ENCODE measurements around the gene PACS2.

DNA sequence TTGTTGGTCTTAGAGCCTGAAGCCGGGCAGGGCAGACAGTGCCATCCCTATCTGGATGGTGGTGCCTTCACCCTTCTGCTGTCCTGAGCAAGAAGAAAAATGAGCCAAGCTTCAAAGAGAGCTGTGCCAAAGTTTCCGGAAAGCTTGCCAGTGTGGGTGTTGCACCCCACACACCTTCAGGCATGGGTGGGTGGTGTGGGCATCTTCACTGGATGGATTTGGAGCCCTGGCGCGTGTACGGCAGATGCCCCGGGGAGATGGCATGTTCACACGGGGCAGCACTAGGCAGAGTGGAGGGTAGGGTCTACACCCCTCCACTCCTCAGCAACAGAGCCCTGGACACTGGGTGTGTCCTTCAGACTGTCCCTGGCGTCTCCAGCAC is 33.0 kb downstream of the PACS2 start:
- TF ChIP-seq, protein P1, sequence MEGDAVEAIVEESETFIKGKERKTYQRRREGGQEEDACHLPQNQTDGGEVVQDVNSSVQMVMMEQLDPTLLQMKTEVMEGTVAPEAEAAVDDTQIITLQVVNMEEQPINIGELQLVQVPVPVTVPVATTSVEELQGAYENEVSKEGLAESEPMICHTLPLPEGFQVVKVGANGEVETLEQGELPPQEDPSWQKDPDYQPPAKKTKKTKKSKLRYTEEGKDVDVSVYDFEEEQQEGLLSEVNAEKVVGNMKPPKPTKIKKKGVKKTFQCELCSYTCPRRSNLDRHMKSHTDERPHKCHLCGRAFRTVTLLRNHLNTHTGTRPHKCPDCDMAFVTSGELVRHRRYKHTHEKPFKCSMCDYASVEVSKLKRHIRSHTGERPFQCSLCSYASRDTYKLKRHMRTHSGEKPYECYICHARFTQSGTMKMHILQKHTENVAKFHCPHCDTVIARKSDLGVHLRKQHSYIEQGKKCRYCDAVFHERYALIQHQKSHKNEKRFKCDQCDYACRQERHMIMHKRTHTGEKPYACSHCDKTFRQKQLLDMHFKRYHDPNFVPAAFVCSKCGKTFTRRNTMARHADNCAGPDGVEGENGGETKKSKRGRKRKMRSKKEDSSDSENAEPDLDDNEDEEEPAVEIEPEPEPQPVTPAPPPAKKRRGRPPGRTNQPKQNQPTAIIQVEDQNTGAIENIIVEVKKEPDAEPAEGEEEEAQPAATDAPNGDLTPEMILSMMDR (IDR thresholded peaks at IDR 0.05), result no peak
- TF ChIP-seq POLR2A (IDR thresholded peaks at IDR 0.05), result no peak
